ENCODE results near the gene OXTR. TPM values are rescaled to one million over a fixed set of nuclear protein-coding genes. Genes with fewer than 3 reads are reported as not detected.
A peak's percentile ranks its signal among the peaks of the same experiment; 100 is the strongest.

Gene OXTR
- 1 to 10 TPM in 2 of 4 donors, under 1 TPM in 2; 0.42 to 3.6 (median 1.6) TPM for total RNA-seq

- peaks cover 0 to 63% (median 18%) of the 10 kb centered on the region in 4 donors for H3K27me3 ChIP-seq
- no peaks in the 10 kb centered on the region for H3K36me3 ChIP-seq
- intact Hi-C loops (cut with DNase I), result no loop called here
- TF ChIP-seq POLR2A (IDR thresholded peaks at IDR 0.05; ENCODE audit: low read depth), result no peak
- peak in 2 of 3 experiments; percentile 84 to 95 for TF ChIP-seq CTCF (IDR thresholded peaks at IDR 0.05)
- peak within 1 kb of the TSS; percentile 31 to 53 (median 43) for H3K4me3 ChIP-seq
- peaks cover 15 to 31% (median 29%) of the 10 kb centered on the region in 4 donors for H3K4me1 ChIP-seq
- WGBS, result 11% methylated on average over 45 of the region's 53 CpGs
- peak; percentile 75 for DNase-seq (ENCODE audit: extremely low spot score)
- H3K27ac ChIP-seq (replicated peaks in 1 of 4), result no peak within 1 kb of the TSS
- no peaks in the 10 kb centered on the region for H3K9me3 ChIP-seq
Measured at GRCh38 chr3:8769088-8769822, at the start of gene OXTR. TSS of gene OXTR (minus strand) at chr3:8769613. CDS start at chr3:8768187, 1,426 bp downstream.

GRCh38 chr3:8817486-8817885 is 48.1 kb upstream of the OXTR start:
- WGBS, result 100% methylated on average over 2 of the region's 2 CpGs

GRCh38 chr3:8816106-8816505 is 46.7 kb upstream of the OXTR start:
- H3K9me3 ChIP-seq, result peaks cover 0 to 33% (median 25%) of the 10 kb centered on the region in 4 donors
- H3K4me1 ChIP-seq, result no peaks in the 10 kb centered on the region
- H3K36me3 ChIP-seq, result no peaks in the 10 kb centered on the region
- WGBS, result 90% methylated on average over 6 of the region's 6 CpGs
- intact Hi-C loops (cut with DNase I), result no loop called here
- no peak overlapping the region for H3K27ac ChIP-seq (replicated peaks in 1 of 4)
- H3K27me3 ChIP-seq, result no peaks in the 10 kb centered on the region
- no peak for TF ChIP-seq POLR2A (IDR thresholded peaks at IDR 0.05; ENCODE audit: low read depth)
- no peak for TF ChIP-seq EP300 (IDR thresholded peaks at IDR 0.05)
- no peak for TF ChIP-seq CTCF (IDR thresholded peaks at IDR 0.05)
- no peak for TF ChIP-seq POLR2AphosphoS5 (IDR thresholded peaks at IDR 0.05)
- no peak for DNase-seq (ENCODE audit: extremely low spot score)
- H3K4me3 ChIP-seq, result no peak overlapping the region

More at GRCh38 chr3:8817486-8817885, 48.1 kb upstream of the OXTR start:
- no peaks in the 10 kb centered on the region for H3K27me3 ChIP-seq
- no peak overlapping the region for H3K4me3 ChIP-seq
- no peak overlapping the region for H3K27ac ChIP-seq (replicated peaks in 1 of 4)
- TF ChIP-seq EP300 (IDR thresholded peaks at IDR 0.05) (no peak), CTCF (IDR thresholded peaks at IDR 0.05) (no peak), POLR2A (IDR thresholded peaks at IDR 0.05; ENCODE audit: low read depth) (no peak), POLR2AphosphoS5 (IDR thresholded peaks at IDR 0.05) (no peak)
- peaks cover 0 to 33% (median 25%) of the 10 kb centered on the region in 4 donors for H3K9me3 ChIP-seq
- intact Hi-C loops (cut with DNase I), result no loop called here
- no peak for DNase-seq (ENCODE audit: extremely low spot score)
- H3K36me3 ChIP-seq, result no peaks in the 10 kb centered on the region
- no peaks in the 10 kb centered on the region for H3K4me1 ChIP-seq

- Histone ChIP-seq H3K4me1 (no peaks in the 10 kb centered on the region), H3K36me3 (no peaks in the 10 kb centered on the region), H3K9me3 (peaks cover 0 to 10% (median 8%) of the 10 kb centered on the region in 4 donors), H3K4me3 (no peak overlapping the region), H3K27me3 (no peaks in the 10 kb centered on the region), H3K27ac (replicated peaks in 1 of 4) (no peak overlapping the region)
- TF ChIP-seq CTCF (IDR thresholded peaks at IDR 0.05) (no peak), EP300 (IDR thresholded peaks at IDR 0.05) (no peak), POLR2AphosphoS5 (IDR thresholded peaks at IDR 0.05) (no peak), POLR2A (IDR thresholded peaks at IDR 0.05; ENCODE audit: low read depth) (no peak)
- intact Hi-C loops (cut with DNase I), result no loop called here
- no peak for DNase-seq (ENCODE audit: extremely low spot score)
- WGBS, result 100% methylated on average over 1 of the region's 1 CpG
Measured at GRCh38 chr3:8813411-8813810, 44.0 kb upstream of the OXTR start.

Measured in esophagus muscularis mucosa (tissue), 4 donors.